K562 (cell line): Measurements from ENCODE around the gene SHTN1. TPM values are rescaled to one million over a fixed set of nuclear protein-coding genes. Genes with fewer than 3 reads are reported as not detected.

Experiments used
- ATAC-seq: fragments of 200-7000 bp; cut with Tn5 transposase; 3 replicates; pipeline ENCODE4 v1.9.1; 2020; ENCODE audit warnings: moderate library complexity
- BruUV-seq: library from RNA; stranded (reverse); fragments of 400-500 nt; replicated peaks from 2 replicates; lab custom pipeline; 2021; lab: Mats Ljungman, UMichigan
- CTCF ChIA-PET: fragments of 300-600 bp; formaldehyde crosslinking; extraction: SDS; loops from one replicate; lab custom pipeline; 2021; ENCODE audit warnings: low intra/inter-chr PET ratio; lab: Yijun Ruan, JAX
- POLR2A ChIA-PET: fragments of 300-600, 350-650 bp; sonication (Branson Sonifier 250); formaldehyde crosslinking; extraction: SDS; loops from one replicate; lab custom pipeline; 2021; ENCODE audit warnings: antibody characterized with exemption, inconsistent platforms; lab: Yijun Ruan, JAX
- DNase-seq, 4 experiments: peaks; one replicate each; pipeline versions ENCODE4 v3.0.0 to v3.0.0-alpha.2; 2011 to 2018; ENCODE audit warnings: low spot score in 3 of 4, mixed read lengths in 3 of 4; ENCODE audit errors: extremely low read depth in 1 of 4
- FAIRE-seq: peaks from 2 replicates; lab custom pipeline; 2011; peaks lifted over from hg19 to GRCh38; lab: Jason Lieb, UNC
- H2AFZ ChIP-seq: 2 replicates; pipeline ENCODE4 v1.6.0; 2011; ENCODE audit warnings: low read depth, low read length, control low read depth, inconsistent platforms
- H3K27ac ChIP-seq: fragments of 200-600 bp; 3 replicates; pipeline ENCODE4 v1.8.0; 2011; ENCODE audit warnings: low read depth, mild to moderate bottlenecking, control low read depth, inconsistent platforms, low read length, moderate library complexity, mixed read lengths; ENCODE audit errors: extremely low read depth
- H3K27me3 ChIP-seq, 2 experiments: fragments of 300-600 bp in 1 of 2; 2 replicates in 1 of 2; 3 replicates in 1 of 2; pipeline versions ENCODE4 v1.6.0 to v1.8.0; 2011; ENCODE audit warnings: inconsistent platforms in 2 of 2, low read length in 2 of 2, mild to moderate bottlenecking in 1 of 2, mixed read lengths in 1 of 2, moderate library complexity in 1 of 2; ENCODE audit not compliant: control insufficient read depth in 2 of 2, insufficient read depth in 2 of 2
- H3K36me3 ChIP-seq: fragments of 300-600 bp; 3 replicates; pipeline ENCODE4 v1.8.0; 2011; ENCODE audit warnings: mild to moderate bottlenecking, low read length, inconsistent platforms; ENCODE audit not compliant: control insufficient read depth, insufficient read depth
- H3K4me1 ChIP-seq, 2 experiments: fragments of 200-600 bp in 1 of 2; replicated peaks in 1 of 2; 2 replicates in 1 of 2; 3 replicates in 1 of 2; pipeline versions ENCODE4 v1.5.1 to v1.8.0; 2011; ENCODE audit warnings: inconsistent platforms in 2 of 2, low read length in 2 of 2, mild to moderate bottlenecking in 1 of 2, mixed read lengths in 1 of 2, moderate library complexity in 1 of 2; ENCODE audit not compliant: control insufficient read depth in 2 of 2, insufficient read depth in 2 of 2
- H3K4me2 ChIP-seq: 2 replicates; pipeline ENCODE4 v1.6.1; 2011; ENCODE audit warnings: low read length, control low read depth, inconsistent platforms, mixed read lengths; ENCODE audit not compliant: insufficient read depth
- H3K4me3 ChIP-seq: fragments of 200-600 bp; sonication (generic), shearing (Covaris generic); 2 replicates; pipeline ENCODE4 v1.5.1; 2016; ENCODE audit warnings: control low read depth, inconsistent platforms
- H3K79me2 ChIP-seq: fragments of 200-600 bp; 3 replicates; pipeline ENCODE4 v1.8.0; 2011; ENCODE audit warnings: low read length, inconsistent platforms; ENCODE audit not compliant: control insufficient read depth, insufficient read depth
- H3K9ac ChIP-seq, 2 experiments: 2 replicates each; pipeline versions ENCODE4 v1.6.0 to v1.6.1; 2011; ENCODE audit warnings: low read depth in 2 of 2, low read length in 2 of 2, control low read depth in 1 of 2, inconsistent platforms in 1 of 2, mild to moderate bottlenecking in 1 of 2, mixed read lengths in 1 of 2; ENCODE audit not compliant: insufficient read depth in 1 of 2
- H3K9me1 ChIP-seq: one replicate; pipeline ENCODE4 v1.6.0; 2011; ENCODE audit warnings: inconsistent platforms, mild to moderate bottlenecking, low read length, moderate library complexity; ENCODE audit not compliant: control insufficient read depth, insufficient read depth
- H3K9me3 ChIP-seq: replicated peaks from 2 replicates; pipeline ENCODE4 v1.5.1; 2011; ENCODE audit warnings: low read depth, low read length, inconsistent platforms; ENCODE audit not compliant: control insufficient read depth, insufficient read depth
- H4K20me1 ChIP-seq: replicated peaks from 2 replicates; pipeline ENCODE4 v1.6.1; 2011; ENCODE audit warnings: low read length, inconsistent platforms, mixed read lengths; ENCODE audit not compliant: control insufficient read depth, insufficient read depth
- BACH1 ChIP-seq: fragments of 200-800 bp; sonication (Bioruptor generic); IDR thresholded peaks from 2 replicates; pipeline ENCODE4 v1.6.1; 2016; ENCODE audit warnings: missing genetic modification characterization, missing compliant biosample characterization
- CHCHD3 ChIP-seq: fragments of 250-450 bp; sonication (Bioruptor Pico); IDR thresholded peaks from 2 replicates; pipeline ENCODE4 v2.1.2; 2022; ENCODE audit warnings: mild to moderate bottlenecking
- MNT ChIP-seq, 2 experiments: fragments of 450-650 bp; conservative IDR thresholded peaks; 2 replicates each; pipeline ENCODE4 v1.6.1; 2017; ENCODE audit warnings: mild to moderate bottlenecking in 2 of 2, moderate library complexity in 2 of 2
- NCOA6 ChIP-seq: fragments of 450-650 bp; IDR thresholded peaks from 2 replicates; pipeline ENCODE4 v1.6.1; 2017; ENCODE audit warnings: mild to moderate bottlenecking
- PCBP2 ChIP-seq: fragments of 200-400 bp; formaldehyde crosslinking; IDR thresholded peaks from 2 replicates; pipeline ENCODE4 v1.6.1; 2018; ENCODE audit warnings: low read length, low read depth, mild to moderate bottlenecking, moderate library complexity; ENCODE audit not compliant: poor library complexity, severe bottlenecking
- RFX5 ChIP-seq: IDR thresholded peaks from 2 replicates; pipeline ENCODE4 v1.6.1; 2011; ENCODE audit warnings: low read depth, mild to moderate bottlenecking, improper control_type of control experiment, low read length
- SLC30A9 ChIP-seq: fragments of 250-450 bp; sonication (Bioruptor Pico); IDR thresholded peaks from 2 replicates; pipeline ENCODE4 v1.8.0; 2022; ENCODE audit warnings: mild to moderate bottlenecking, moderate library complexity
- TAF9B ChIP-seq: fragments of 450-650 bp; IDR thresholded peaks from 2 replicates; pipeline ENCODE4 v1.6.1; 2018; ENCODE audit warnings: mild to moderate bottlenecking; ENCODE audit not compliant: partially characterized antibody
- ZBTB49 ChIP-seq: sonication (generic); formaldehyde crosslinking; IDR thresholded peaks from 2 replicates; pipeline ENCODE4 v1.8.0; 2022; ENCODE audit warnings: missing genetic modification reagents, mild to moderate bottlenecking, borderline replicate concordance
- ZHX1 ChIP-seq: fragments of 150-350 bp; conservative IDR thresholded peaks from 2 replicates; pipeline ENCODE4 v1.6.1; 2014; ENCODE audit warnings: low read length
- ZNF644 ChIP-seq: fragments of 200-800 bp; sonication (Bioruptor generic); IDR thresholded peaks from 2 replicates; pipeline ENCODE4 v1.6.1; 2016; ENCODE audit warnings: low read depth, missing genetic modification characterization, missing compliant biosample characterization
- ZNF740 ChIP-seq, 3 experiments: fragments of 200-800 bp in 1 of 3; sonication (Bioruptor generic) in 1 of 3; sonication (generic) in 1 of 3; formaldehyde crosslinking in 1 of 3; IDR thresholded peaks; 2 replicates each; pipeline versions ENCODE4 v1.6.1 to v1.8.0; 2016 to 2022; ENCODE audit warnings: mild to moderate bottlenecking in 2 of 3, missing compliant biosample characterization in 2 of 3, missing genetic modification characterization in 2 of 3, missing genetic modification reagents in 1 of 3
- WGBS: fragments of 100-300 bp; shearing (Covaris generic); methylation state at CpG from one replicate; pipeline ENCODE4 v1.1.6; 2016; ENCODE audit warnings: low coverage, mixed read lengths; ENCODE audit not compliant: insufficient coverage; ENCODE audit errors: missing lambda C conversion rate; 5-methylcytosine and 5-hydroxymethylcytosine counted together
- in situ Hi-C: fragments of 300-500 bp; cut with MboI; formaldehyde crosslinking; loops from 4 replicates; pipeline ENCODE4 v1.15.0; 2018; ENCODE audit warnings: inconsistent platforms, mixed read lengths
- intact Hi-C: fragments of 100-400 bp; cut with micrococcal nuclease; formaldehyde crosslinking; loops from 2 replicates; pipeline ENCODE4 v1.14.2; 2022
- polyA plus RNA-seq, 8 experiments: library from polyadenylated mRNA; depleted of rRNA in 4 of 8; stranded (reverse) in 5 of 8; unstranded in 3 of 8; fragments of >200 nt; fragmentation: Nextera tagmentation in 2 of 8; fragmentation: Illumina TruSeq in 1 of 8; extraction: Ambion mirVana in 2 of 8; extraction: Trizol in 1 of 8; gene quantifications; 2 replicates each; pipeline versions ENCODE4 v1.2.1 to v1.2.3, GENCODE V29; 2011 to 2014; ENCODE audit warnings: inconsistent platforms in 1 of 8, missing spikeins in 1 of 8
- total RNA-seq, 7 experiments: library from RNA; depleted of rRNA in 6 of 7; stranded (reverse); fragments of >200 nt in 6 of 7; fragmentation: Illumina TruSeq in 2 of 7; extraction: Trizol in 2 of 7; gene quantifications; 2 replicates each; pipeline versions ENCODE4 v1.2.1 to v1.2.3, GENCODE V29; 2011 to 2021; ENCODE audit warnings: low replicate concordance in 1 of 7

The SHTN1 gene
- total and polyA plus RNA-seq, 9 of the 15 experiments (the other 6 are each of a cell fraction or from before 2014, with no cell fraction given) = 5.4 to 21.3 (median 13.3) TPM

GRCh38 chr10:116889066-116889465 is 115.9 kb downstream of the SHTN1 start (continued):
- TF ChIP-seq BACH1 (tag) (no peak), RFX5 (no peak), PCBP2 (no peak), ZNF644 (tag) (no peak), ZHX1 (no peak)
- TF ChIP-seq, all 486 proteins: peak for 0

- Histone ChIP-seq H3K9me3 (no peaks in the 10 kb centered on the region), H3K9ac (no peak overlapping the region), H3K79me2 (no peaks in the 10 kb centered on the region), H3K27ac (no peak overlapping the region), H3K27me3 (no peaks in the 10 kb centered on the region), H3K4me3 (no peak overlapping the region), H3K36me3 (peaks cover 32% of the 10 kb centered on the region; the same call in 2 of the 3 replicates), H2AFZ (no peak overlapping the region), H4K20me1 (no peaks in the 10 kb centered on the region), H3K9me1 (no peaks in the 10 kb centered on the region), H3K4me2 (no peak overlapping the region), H3K4me1 (no peaks in the 10 kb centered on the region)
- intact Hi-C loops = no loop called here
- FAIRE-seq (no peak), ATAC-seq (no peak), DNase-seq (no peak)
- no TSS peak for BruUV-seq
- 83% methylated on average over 7 of the region's 7 CpGs for WGBS
- CTCF ChIA-PET = no interaction called here
- POLR2A ChIA-PET = no interaction called here
- in situ Hi-C loops = no loop called here
- TF ChIP-seq NCOA6 (no peak), SLC30A9 (CRISPR knock-in tag) (no peak), TAF9B (no peak), MNT (conservative IDR thresholded peaks at IDR 0.05) (no peak), ZNF740 (CRISPR knock-in tag; IDR thresholded peaks at IDR 0.05) (no peak), ZNF740 (tag; IDR thresholded peaks at IDR 0.05) (no peak), ZBTB49 (CRISPR knock-in tag) (no peak), CHCHD3 (CRISPR knock-in tag) (no peak)
Observed at GRCh38 chr10:116888380-116889055, 116.5 kb downstream of the SHTN1 start.
